GM21360 (cell line): ENCODE data around the gene TMIGD1.
A peak's percentile ranks its signal among the peaks of the same experiment; 100 is the strongest.

Source experiments
- ATAC-seq: cut with Tn5 transposase; IDR thresholded peaks from one replicate; pipeline ENCODE4 v1.9.1; 2021; ENCODE audit warnings: mild to moderate bottlenecking, moderate library complexity; ENCODE audit not compliant: unreplicated experiment

The TMIGD1 gene

GRCh38 chr17:30333503-30334360 lies at the start of gene TMIGD1:
Gene TMIGD1 (minus strand): TSS chr17:30334057. CDS start chr17:30332133, 1,924 bp downstream.
- ATAC-seq, result no peak

DNA sequence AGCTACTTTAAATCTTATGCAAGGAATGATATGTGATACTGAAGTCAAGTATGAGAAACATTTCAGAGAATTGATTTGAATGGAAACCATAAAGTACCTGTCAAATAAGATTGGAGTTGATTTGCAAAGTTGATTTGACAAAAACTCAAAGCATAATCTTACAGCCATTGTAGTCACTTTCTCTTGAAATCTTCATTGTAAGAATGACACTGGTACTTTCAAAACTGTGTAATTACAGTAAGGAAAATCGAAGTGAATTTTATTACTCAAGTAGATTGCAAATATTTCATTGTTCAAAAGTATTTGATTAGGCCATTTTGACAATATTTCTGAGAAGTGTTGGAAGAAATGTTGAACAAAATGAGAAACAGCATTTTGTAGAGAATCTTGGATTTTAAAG lies 48.5 kb upstream of the TMIGD1 start:
- no peak for ATAC-seq

DNA sequence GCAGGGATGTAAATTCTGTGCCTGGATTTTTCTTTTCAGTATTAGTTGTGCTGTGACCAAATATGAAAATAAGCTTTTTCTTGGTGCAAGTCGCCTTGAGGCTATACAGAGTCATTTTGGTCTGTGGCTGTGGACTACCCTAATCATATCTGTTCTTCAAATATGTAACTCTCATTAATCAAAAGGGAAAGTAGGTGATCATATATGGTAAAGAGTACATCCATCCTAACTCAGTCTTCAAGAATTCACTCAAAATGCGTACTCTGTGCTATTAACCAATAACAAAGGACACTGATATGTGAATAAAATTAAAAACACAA lies 47.4 kb upstream of the TMIGD1 start:
- ATAC-seq, result no peak

GRCh38 chr17:30380643-30381339 lies 46.9 kb upstream of the TMIGD1 start:
- ATAC-seq, result no peak

GRCh38 chr17:30379903-30380381 lies 46.1 kb upstream of the TMIGD1 start:
- no peak for ATAC-seq

- peak; percentile 8 for ATAC-seq
Observed at GRCh38 chr17:30379303-30379902, 45.5 kb upstream of the TMIGD1 start.

DNA sequence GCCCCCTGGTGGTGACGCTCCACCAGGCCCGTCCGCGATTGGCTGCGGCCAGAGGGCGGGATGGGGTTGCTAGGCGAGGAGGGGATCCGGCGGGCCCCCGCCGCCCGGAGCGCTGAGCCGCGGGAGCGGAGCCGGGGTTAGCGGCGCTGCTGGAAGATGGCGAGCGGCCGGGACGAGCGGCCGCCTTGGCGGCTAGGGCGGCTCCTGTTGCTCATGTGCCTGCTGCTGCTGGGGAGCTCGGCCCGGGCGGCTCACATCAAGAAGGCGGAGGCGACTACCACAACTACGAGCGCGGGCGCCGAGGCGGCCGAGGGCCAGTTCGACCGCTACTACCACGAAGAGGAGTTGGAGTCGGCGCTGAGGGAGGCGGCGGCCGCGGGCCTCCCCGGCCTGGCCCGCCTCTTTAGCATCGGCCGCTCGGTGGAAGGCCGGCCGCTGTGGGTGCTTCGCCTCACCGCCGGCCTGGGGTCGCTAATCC lies 45.0 kb upstream of the TMIGD1 start, which contains the start of gene CPD:
TSS of gene CPD (plus strand) at position 103 of the 478 bp plus-strand sequence. CDS start at position 157, 54 bp downstream.
- peak; percentile 65 for ATAC-seq

GRCh38 chr17:30378241-30378824 lies 44.5 kb upstream of the TMIGD1 start:
- no peak for ATAC-seq

GRCh38 chr17:30377574-30378240 lies 43.9 kb upstream of the TMIGD1 start:
- no peak for ATAC-seq

- ATAC-seq, result no peak
Observed at GRCh38 chr17:30376621-30377452, 43.0 kb upstream of the TMIGD1 start.

DNA sequence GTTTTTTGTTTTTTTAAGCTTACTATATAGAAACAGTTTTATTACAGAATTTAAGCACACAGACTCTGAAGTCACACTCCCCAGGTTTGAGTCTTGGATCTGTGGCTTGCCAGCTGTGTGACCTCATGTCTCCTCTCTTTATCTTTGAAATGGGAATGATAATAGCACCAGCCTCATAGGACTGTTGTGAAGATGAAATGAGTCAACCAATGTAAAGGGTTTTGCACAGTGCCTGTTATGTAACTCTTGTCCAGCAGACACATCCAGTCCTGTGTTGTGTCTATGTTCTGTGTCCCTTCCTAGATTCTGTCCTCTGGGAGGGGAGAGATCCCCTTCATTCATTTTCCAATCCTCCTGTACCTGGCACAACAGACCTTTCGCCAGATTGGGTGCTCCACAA lies 41.8 kb upstream of the TMIGD1 start:
- no peak for ATAC-seq

DNA sequence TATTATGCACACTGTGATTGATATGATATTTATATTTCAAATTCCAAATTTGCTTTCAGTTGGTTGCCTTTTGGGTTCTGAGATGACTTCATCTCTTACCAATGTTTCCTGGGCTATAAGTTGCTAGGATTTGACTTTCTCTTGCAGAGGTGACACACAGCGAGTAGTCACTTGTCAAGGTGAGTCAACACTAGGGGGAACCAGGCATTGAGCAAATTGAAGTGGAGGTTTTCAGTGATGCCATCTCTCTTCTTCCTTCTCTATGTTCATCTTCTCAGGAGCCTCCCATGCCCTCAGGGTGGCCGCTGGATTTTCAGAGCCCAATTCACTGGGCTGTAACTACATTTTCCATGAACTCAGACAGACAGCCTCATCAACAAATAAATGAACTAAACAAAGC lies 38.9 kb upstream of the TMIGD1 start:
- ATAC-seq, result no peak

DNA sequence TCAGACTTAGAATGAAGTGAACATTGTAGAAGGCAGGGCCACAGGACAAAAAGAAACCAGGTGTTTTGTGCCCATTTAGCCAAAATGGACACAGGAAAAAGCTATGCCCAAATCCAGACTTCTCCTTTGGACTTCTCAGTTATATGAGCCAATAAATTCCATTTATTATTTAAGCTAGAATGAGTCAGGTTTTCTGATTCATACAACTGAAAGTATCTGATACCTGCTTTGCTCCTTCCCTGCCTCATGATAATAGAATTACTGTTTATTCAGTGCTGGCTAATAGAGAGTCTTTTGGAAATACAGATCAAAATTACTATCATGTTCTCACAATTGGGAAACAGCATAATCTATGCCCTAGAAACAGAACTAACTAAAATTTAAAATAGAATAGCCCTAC lies 36.1 kb upstream of the TMIGD1 start:
- no peak for ATAC-seq

GRCh38 chr17:30368912-30369720 lies 35.3 kb upstream of the TMIGD1 start:
- ATAC-seq, result no peak

GRCh38 chr17:30366536-30366935 lies 32.7 kb upstream of the TMIGD1 start:
- no peak for ATAC-seq

GRCh38 chr17:30363715-30364202 lies 29.9 kb upstream of the TMIGD1 start:
- peak; percentile 84 for ATAC-seq

DNA sequence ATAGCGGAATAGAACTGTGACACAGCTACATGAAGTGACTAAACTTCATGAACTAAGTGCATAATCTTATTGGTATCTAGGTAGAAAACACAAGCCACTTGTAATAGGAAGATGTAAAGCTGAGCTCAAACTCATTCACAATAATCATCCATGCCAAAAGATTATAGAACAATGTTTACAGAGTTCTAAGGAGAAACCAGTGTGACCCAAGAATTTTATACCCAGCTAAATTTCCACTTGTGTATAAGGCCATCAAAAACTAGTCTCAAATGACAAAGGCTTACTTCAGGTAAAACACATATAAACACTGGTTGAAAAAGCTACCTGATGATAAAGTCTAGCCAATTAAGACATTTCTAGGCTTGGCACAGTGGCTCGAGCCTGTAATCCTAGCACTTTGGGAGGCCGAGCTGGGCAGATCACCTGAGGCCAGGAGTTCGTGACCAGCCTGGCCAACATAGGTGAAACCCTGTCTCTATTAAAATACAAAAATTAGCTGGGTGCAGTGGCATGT lies 28.0 kb upstream of the TMIGD1 start:
- no peak for ATAC-seq

DNA sequence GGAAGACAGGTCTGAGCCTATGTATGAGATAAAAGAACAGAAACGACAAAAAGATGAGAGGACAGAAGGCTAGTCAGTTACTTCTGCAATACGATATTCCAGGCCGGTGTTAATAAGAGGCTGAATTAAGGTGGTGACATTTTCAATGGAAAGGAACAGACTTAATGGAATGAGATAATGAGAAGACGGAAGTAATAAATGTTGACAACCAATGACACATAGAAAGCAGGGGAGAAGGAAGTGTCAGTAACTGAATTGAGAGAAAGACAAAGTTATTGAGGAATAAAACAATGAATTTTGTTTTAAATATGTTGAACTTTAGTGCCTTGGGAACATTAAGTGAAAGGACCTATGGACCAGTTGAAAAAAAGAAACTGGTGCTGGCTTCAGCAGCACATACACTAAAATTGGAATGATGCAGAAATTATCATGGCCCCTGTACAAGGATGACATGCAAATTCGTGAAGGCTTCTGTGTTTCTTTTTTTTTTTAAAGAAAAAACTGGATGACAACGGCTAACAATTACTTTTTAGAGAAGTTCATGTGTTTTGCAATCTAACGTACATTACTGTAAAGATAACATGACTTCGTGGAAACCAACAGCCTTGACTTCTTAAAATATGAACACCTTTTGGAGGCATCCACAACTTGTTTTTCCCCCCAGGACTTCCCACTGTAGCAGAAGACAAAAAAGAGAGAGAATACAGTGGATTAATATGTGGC lies 26.4 kb upstream of the TMIGD1 start:
- no peak for ATAC-seq
